ENCODE data around the gene SBF2. TPM values are rescaled to one million over a fixed set of nuclear protein-coding genes. Genes with fewer than 3 reads are reported as not detected.
"Not testable (repeated sequence)": the region's sequence is repeated elsewhere in the genome, so short reads cannot be mapped to it uniquely, and the experiment has no call there.

The SBF2 gene
- total RNA-seq, 2 donors from 2014 or later: 15.4 to 20.4 TPM

DNA sequence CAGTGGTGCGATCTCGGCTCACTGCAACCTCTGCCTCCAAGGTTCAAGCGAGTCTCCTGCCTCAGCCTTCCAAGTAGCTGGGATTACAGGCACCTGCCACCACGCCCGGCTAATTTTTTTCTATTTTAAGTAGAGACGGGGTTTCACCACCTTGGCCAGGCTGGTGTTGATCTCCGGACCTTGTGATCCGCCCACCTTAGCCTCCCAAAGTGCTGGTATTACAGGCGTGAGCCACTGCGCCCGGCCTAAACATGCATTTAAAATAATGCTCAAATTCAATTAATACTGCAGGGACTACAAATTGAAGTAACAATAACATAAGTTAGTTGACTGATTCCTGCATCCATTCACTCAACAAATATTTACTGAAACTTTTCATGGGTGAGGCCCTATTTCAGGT lies 354.9 kb downstream of the SBF2 start:
- H3K27ac Mint-ChIP-seq; ATAC-seq; DNase-seq (ENCODE audit: low spot score); H3K36me3 Mint-ChIP-seq; H3K4me1 Mint-ChIP-seq (ENCODE audit: low read depth in 2 of 2); H3K9me3 Mint-ChIP-seq; H3K4me3 Mint-ChIP-seq; H3K27me3 Mint-ChIP-seq: not testable (repeated sequence)

DNA sequence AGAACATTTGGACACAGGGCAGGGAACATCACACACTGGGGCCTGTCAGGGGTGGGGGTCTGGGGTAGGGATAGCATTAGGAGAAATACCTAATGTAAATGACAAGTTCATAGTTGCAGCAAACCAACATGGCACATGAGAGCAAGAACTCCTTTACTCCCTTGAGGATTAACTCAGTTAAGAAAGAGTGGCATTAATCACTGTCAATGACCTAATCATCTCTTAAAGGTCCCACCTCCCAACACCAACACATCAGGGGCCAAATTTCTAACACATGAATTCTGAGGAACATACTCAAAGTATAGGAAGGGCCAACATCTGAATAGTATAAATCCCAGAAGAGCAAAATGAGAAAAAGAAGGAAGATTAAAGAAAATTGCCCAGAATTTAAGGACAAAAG lies 357.3 kb downstream of the SBF2 start:
- H3K9me3 Mint-ChIP-seq: peaks cover 10% of the 10 kb centered on the region
- H3K36me3 Mint-ChIP-seq: peaks cover 7% of the 10 kb centered on the region
- no peak for DNase-seq (ENCODE audit: low spot score)
- no peaks in the 10 kb centered on the region for H3K4me1 Mint-ChIP-seq (ENCODE audit: low read depth in 2 of 2)
- no peak overlapping the region for H3K4me3 Mint-ChIP-seq
- no peak for ATAC-seq
- H3K27me3 Mint-ChIP-seq: no peaks in the 10 kb centered on the region
- no peak overlapping the region for H3K27ac Mint-ChIP-seq

- H3K4me3 Mint-ChIP-seq; ATAC-seq; H3K27ac Mint-ChIP-seq; H3K4me1 Mint-ChIP-seq (ENCODE audit: low read depth in 2 of 2); H3K36me3 Mint-ChIP-seq; DNase-seq (ENCODE audit: low spot score); H3K9me3 Mint-ChIP-seq; H3K27me3 Mint-ChIP-seq: not testable (repeated sequence)
These were observed 361.2 kb downstream of the SBF2 start for GRCh38 chr11:9932843-9933242.

GRCh38 chr11:9930562-9931331 lies 363.3 kb downstream of the SBF2 start:
- not testable (repeated sequence) for ATAC-seq; H3K4me3 Mint-ChIP-seq; H3K9me3 Mint-ChIP-seq; H3K27me3 Mint-ChIP-seq; H3K4me1 Mint-ChIP-seq (ENCODE audit: low read depth in 2 of 2); DNase-seq (ENCODE audit: low spot score); H3K27ac Mint-ChIP-seq; H3K36me3 Mint-ChIP-seq

DNA sequence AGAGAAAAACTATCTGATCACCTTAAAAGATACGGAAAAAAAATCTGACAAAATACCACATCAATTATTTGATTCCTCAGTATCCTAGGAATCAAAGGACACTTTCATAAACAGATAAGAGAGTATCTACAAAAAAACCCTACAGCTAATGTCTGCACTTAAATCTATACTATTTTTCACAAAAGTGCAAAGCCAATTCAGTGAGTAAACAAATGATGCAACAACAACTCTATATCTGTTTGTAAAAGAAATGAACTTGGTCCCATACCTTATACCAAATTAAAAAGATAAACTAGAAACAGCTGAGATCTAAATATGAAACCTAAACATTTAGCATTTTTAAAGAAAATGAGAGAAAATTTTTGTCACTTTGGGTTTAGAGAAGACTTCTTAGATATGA lies 366.3 kb downstream of the SBF2 start:
- Mint-ChIP-seq H3K27me3 (no peaks in the 10 kb centered on the region), H3K36me3 (no peaks in the 10 kb centered on the region), H3K9me3 (no peaks in the 10 kb centered on the region), H3K4me3 (no peak overlapping the region), H3K27ac (no peak overlapping the region), H3K4me1 (ENCODE audit: low read depth in 2 of 2) (peaks cover 0 to 6% of the 10 kb centered on the region in 2 donors)
- DNase-seq (ENCODE audit: low spot score) (no peak), ATAC-seq (no peak)

DNA sequence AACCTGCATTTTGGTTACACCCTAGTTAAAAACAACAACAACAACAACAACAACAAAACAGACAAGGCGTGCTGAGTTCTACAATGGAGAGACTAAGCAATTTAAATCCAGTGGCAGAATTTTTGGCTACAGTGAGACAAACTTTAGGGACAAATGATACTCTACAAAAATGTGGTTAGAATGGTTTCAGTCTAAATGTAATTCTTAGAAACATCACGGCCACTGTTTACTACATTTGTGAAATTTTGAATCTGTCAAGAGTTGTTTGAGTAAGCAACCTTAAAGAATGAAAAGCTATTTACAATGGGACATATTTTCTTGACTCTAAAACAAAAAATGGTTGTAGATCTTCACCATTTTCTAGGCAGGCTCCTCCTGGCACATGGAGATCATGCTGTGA lies 370.7 kb downstream of the SBF2 start:
- Mint-ChIP-seq H3K36me3 (no peaks in the 10 kb centered on the region), H3K4me1 (ENCODE audit: low read depth in 2 of 2) (peaks cover 0 to 6% of the 10 kb centered on the region in 2 donors), H3K27ac (no peak overlapping the region), H3K4me3 (no peak overlapping the region), H3K9me3 (no peaks in the 10 kb centered on the region), H3K27me3 (no peaks in the 10 kb centered on the region)
- ATAC-seq: peak in 1 of 2 donors; percentile 53
- DNase-seq (ENCODE audit: low spot score): no peak

DNA sequence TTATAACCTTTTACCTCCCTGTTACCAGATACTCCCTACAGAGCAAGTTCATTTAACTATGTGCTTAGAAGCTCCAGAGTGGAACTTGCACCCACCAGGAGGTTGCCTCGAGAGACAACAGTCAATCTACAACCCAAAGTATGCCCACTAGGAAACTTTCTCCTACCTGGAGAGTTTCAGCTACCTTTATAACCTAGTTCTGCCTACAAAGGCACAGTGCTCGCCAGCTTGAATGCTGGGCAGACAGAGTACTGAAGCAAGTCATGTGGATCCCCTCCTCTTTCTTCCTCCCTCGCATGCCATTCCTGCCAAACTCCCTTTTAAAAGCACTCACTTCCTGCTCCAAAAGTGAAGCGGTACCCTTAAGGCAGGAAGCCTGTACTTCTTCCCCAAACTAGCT lies 371.2 kb downstream of the SBF2 start:
- no peaks in the 10 kb centered on the region for H3K9me3 Mint-ChIP-seq
- no peak for DNase-seq (ENCODE audit: low spot score)
- H3K4me1 Mint-ChIP-seq (ENCODE audit: low read depth in 2 of 2): peaks cover 0 to 6% of the 10 kb centered on the region in 2 donors
- ATAC-seq: no peak
- no peaks in the 10 kb centered on the region for H3K36me3 Mint-ChIP-seq
- no peak overlapping the region for H3K27ac Mint-ChIP-seq
- H3K27me3 Mint-ChIP-seq: no peaks in the 10 kb centered on the region
- no peak overlapping the region for H3K4me3 Mint-ChIP-seq

DNA sequence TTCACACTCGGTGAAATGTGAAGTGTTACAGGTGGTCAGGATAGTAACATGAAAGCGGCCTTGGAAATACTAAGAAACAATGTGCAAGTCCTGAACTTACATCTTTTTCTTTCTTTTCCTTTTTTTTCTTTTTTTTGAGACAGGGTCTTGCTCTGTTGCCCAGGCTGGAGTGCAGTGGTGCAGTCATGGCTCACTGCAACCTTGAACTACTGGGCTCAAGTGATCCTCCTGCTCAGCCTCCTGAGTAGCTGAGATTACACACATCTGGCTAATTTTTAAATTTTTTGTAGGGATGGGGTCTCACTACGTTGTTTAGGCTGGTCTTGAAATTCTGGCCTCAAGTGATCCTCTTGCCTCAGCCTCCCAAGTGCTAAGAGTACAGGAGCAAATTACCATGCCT lies 377.5 kb downstream of the SBF2 start:
- H3K27ac Mint-ChIP-seq: no peak overlapping the region
- H3K27me3 Mint-ChIP-seq: no peaks in the 10 kb centered on the region
- no peak for DNase-seq (ENCODE audit: low spot score)
- no peaks in the 10 kb centered on the region for H3K9me3 Mint-ChIP-seq
- ATAC-seq: no peak
- H3K4me1 Mint-ChIP-seq (ENCODE audit: low read depth in 2 of 2): no peaks in the 10 kb centered on the region
- no peaks in the 10 kb centered on the region for H3K36me3 Mint-ChIP-seq
- no peak overlapping the region for H3K4me3 Mint-ChIP-seq

DNA sequence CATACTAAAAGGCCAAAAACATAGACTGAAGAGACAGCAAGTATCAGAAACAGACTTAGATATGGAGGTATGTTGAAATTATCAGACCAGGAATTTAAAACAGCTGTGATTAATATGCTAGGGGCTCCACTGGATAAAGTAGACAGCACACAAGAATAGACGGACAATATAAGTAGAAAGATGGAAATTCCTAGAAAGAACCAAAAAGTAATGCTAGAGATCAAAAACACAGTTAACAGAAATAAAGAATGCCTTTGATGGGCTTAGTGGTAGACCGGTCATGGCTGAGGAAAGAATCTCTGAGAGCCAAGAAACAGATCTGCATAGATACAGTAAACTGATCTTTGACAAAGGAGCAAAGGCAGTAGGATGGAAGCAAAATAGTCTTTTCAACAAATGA lies 380.0 kb downstream of the SBF2 start:
- ATAC-seq: no peak
- no peak for DNase-seq (ENCODE audit: low spot score)
- no peak overlapping the region for H3K27ac Mint-ChIP-seq
- H3K36me3 Mint-ChIP-seq: no peaks in the 10 kb centered on the region
- no peaks in the 10 kb centered on the region for H3K9me3 Mint-ChIP-seq
- H3K4me3 Mint-ChIP-seq: no peak overlapping the region
- H3K27me3 Mint-ChIP-seq: no peaks in the 10 kb centered on the region
- no peaks in the 10 kb centered on the region for H3K4me1 Mint-ChIP-seq (ENCODE audit: low read depth in 2 of 2)

- Mint-ChIP-seq H3K9me3 (no peaks in the 10 kb centered on the region), H3K36me3 (no peaks in the 10 kb centered on the region), H3K4me3 (no peak overlapping the region), H3K27ac (no peak overlapping the region), H3K27me3 (no peaks in the 10 kb centered on the region), H3K4me1 (ENCODE audit: low read depth in 2 of 2) (no peaks in the 10 kb centered on the region)
- DNase-seq (ENCODE audit: low spot score) (no peak), ATAC-seq (no peak)
These were observed 387.8 kb downstream of the SBF2 start for GRCh38 chr11:9905960-9906791.

GRCh38 chr11:9905501-9905951 lies 388.5 kb downstream of the SBF2 start:
- Mint-ChIP-seq H3K4me3 (no peak overlapping the region), H3K27me3 (no peaks in the 10 kb centered on the region), H3K27ac (no peak overlapping the region), H3K4me1 (ENCODE audit: low read depth in 2 of 2) (no peaks in the 10 kb centered on the region), H3K9me3 (no peaks in the 10 kb centered on the region), H3K36me3 (no peaks in the 10 kb centered on the region)
- ATAC-seq (no peak), DNase-seq (ENCODE audit: low spot score) (no peak)

DNA sequence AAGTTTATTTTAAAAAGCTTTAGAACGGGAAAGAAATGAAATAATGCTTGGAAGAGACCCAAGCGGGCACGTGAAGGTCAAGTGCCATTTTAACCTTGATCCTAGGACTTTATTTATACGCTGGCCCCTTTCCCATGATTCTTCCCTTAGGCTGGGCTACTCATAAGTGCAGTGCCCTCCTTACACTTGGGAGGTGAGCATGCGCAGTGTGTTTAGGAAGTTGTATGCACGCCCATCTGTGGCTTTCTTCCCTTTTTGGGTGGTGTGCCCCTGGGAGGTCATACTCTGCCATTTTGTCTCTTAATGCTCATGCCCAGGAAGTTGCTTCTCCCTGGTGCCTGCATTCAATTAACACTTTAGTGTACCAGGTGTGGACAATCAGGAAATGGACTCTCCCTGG lies 390.4 kb downstream of the SBF2 start:
- DNase-seq (ENCODE audit: low spot score) (no peak), ATAC-seq (no peak)
- no peak overlapping the region for H3K4me3 Mint-ChIP-seq
- H3K36me3 Mint-ChIP-seq: no peaks in the 10 kb centered on the region
- H3K4me1 Mint-ChIP-seq (ENCODE audit: low read depth in 2 of 2): no peaks in the 10 kb centered on the region
- H3K9me3 Mint-ChIP-seq: no peaks in the 10 kb centered on the region
- H3K27me3 Mint-ChIP-seq: no peaks in the 10 kb centered on the region
- H3K27ac Mint-ChIP-seq: no peak overlapping the region

GRCh38 chr11:9901943-9902342 lies 392.1 kb downstream of the SBF2 start:
- DNase-seq (ENCODE audit: low spot score) (no peak), ATAC-seq (no peak)
- no peak overlapping the region for H3K4me3 Mint-ChIP-seq
- H3K27ac Mint-ChIP-seq: no peak overlapping the region
- no peaks in the 10 kb centered on the region for H3K9me3 Mint-ChIP-seq
- no peaks in the 10 kb centered on the region for H3K27me3 Mint-ChIP-seq
- H3K36me3 Mint-ChIP-seq: no peaks in the 10 kb centered on the region
- no peaks in the 10 kb centered on the region for H3K4me1 Mint-ChIP-seq (ENCODE audit: low read depth in 2 of 2)

DNA sequence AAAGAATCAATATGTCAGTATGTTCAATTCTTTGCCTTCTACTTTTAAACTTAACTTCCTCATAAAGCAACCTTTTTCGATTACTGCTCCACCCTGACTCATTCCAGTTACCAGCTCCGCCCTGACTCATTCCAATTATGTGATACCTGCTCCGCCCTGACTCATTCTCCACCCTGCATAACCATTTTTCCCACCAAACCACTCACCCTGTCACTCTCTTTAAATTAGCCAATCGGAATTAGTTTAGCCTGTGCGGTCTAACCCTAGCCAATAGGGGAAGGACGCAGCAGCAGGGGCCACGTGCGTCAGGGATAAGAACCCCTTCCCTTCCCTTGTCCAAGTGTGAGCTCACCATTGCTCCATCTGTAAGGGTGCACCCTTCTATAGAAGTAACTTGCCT lies 393.8 kb downstream of the SBF2 start:
- not testable (repeated sequence) for ATAC-seq; H3K4me3 Mint-ChIP-seq; H3K9me3 Mint-ChIP-seq; H3K27ac Mint-ChIP-seq; H3K27me3 Mint-ChIP-seq; H3K36me3 Mint-ChIP-seq; DNase-seq (ENCODE audit: low spot score); H3K4me1 Mint-ChIP-seq (ENCODE audit: low read depth in 2 of 2)

Measured in natural killer cell treated with Interleukin-12 subunit alpha and Interleukin-12 subunit beta and Interleukin-15 and Interleukin-18, amount 100 ng/mL, for 72 hours (primary cell).